ENCODE data around the gene IPCEF1. TPM values are rescaled to one million over a fixed set of nuclear protein-coding genes. Genes with fewer than 3 reads are reported as not detected.

Gene IPCEF1
- total and polyA plus RNA-seq, 2 donors (not counting 3 experiments of a cell fraction or from before 2014, with no cell fraction given), result 0.01 to 0.51 TPM

GRCh38 chr6:154341871-154342270 is 14.7 kb downstream of the IPCEF1 start:
- Histone ChIP-seq H3K79me2 (ENCODE audit: control insufficient read depth, insufficient read depth, low read length) (no peaks in the 10 kb centered on the region), H4K20me1 (replicated peaks; ENCODE audit: control insufficient read depth, extremely low read depth, insufficient read depth, low read length) (no peaks in the 10 kb centered on the region), H3K36me3 (ENCODE audit: control insufficient read depth in 2 of 2, extremely low read depth in 1 of 2, insufficient read depth in 2 of 2, low read length in 2 of 2) (no peaks in the 10 kb centered on the region), H3K4me2 (ENCODE audit: insufficient read depth, low read length) (no peak overlapping the region), H3K9me3 (replicated peaks; ENCODE audit: control insufficient read depth, insufficient read depth, low read length) (no peaks in the 10 kb centered on the region), H3K9ac (replicated peaks; ENCODE audit: extremely low read depth, insufficient read depth, low read length) (no peak overlapping the region), H3K27me3 (ENCODE audit: control insufficient read depth in 2 of 2, insufficient read depth in 2 of 2, low read length in 2 of 2) (no peaks in the 10 kb centered on the region), H3K27ac (ENCODE audit: insufficient read depth, low read depth, low read length) (no peak overlapping the region), H2AFZ (ENCODE audit: low read depth, low read length) (no peak overlapping the region), H3K4me1 (ENCODE audit: control insufficient read depth, extremely low read depth, insufficient read depth, low read length) (no peaks in the 10 kb centered on the region), H3K9me1 (replicated peaks; ENCODE audit: control insufficient read depth, extremely low read depth, insufficient read depth, low read length) (no peaks in the 10 kb centered on the region), H3K4me3 (replicated peaks in 1 of 3; ENCODE audit: insufficient read depth in 1 of 3, low read depth in 1 of 3, low read length in 3 of 3) (no peak overlapping the region)
- ChIA-PET POLR2A (no interaction called here), CTCF (no interaction called here)
- FAIRE-seq, result no peak
- no peak for DNase-seq (ENCODE audit: low read depth, low spot score)
- no peak for TF ChIP-seq POLR2AphosphoS5 (IDR thresholded peaks at IDR 0.05; ENCODE audit: insufficient read depth, low read depth, low read length)
- no peak for TF ChIP-seq MAX (IDR thresholded peaks at IDR 0.05; ENCODE audit: insufficient read depth, insufficient read length)
- TF ChIP-seq FOS (IDR thresholded peaks at IDR 0.05; ENCODE audit: borderline replicate concordance, insufficient read depth, low read length), result no peak
- TF ChIP-seq GATA2 (IDR thresholded peaks at IDR 0.05; ENCODE audit: insufficient read depth, insufficient read length, low read depth, low read length), result no peak
- no peak for TF ChIP-seq JUN (IDR thresholded peaks at IDR 0.05; ENCODE audit: borderline replicate concordance, insufficient read depth, insufficient read length, low read depth)
- no peak for TF ChIP-seq EZH2 (IDR thresholded peaks at IDR 0.05; ENCODE audit: borderline replicate concordance, low read depth, low read length, severe bottlenecking)
- TF ChIP-seq MYC (IDR thresholded peaks at IDR 0.05; ENCODE audit: low read depth, low read length), result no peak
- no peak for TF ChIP-seq POLR2A (IDR thresholded peaks at IDR 0.05; ENCODE audit: low read depth, low read length)
- no peak for TF ChIP-seq CTCF (IDR thresholded peaks at IDR 0.05; ENCODE audit: extremely low read depth in 1 of 2, insufficient read depth in 1 of 2, low read depth in 1 of 2, low read length in 2 of 2)
- intact Hi-C loops (cut with micrococcal nuclease), result no loop called here
- dilution Hi-C loops (cut with MboI; ENCODE audit: extremely low pct_ligation_motif_present, low sequenced_read_pairs), result no loop called here
- no TSS peak for BruUV-seq (replicated peaks)
